ENCODE data around the gene OSBPL5. TPM values are rescaled to one million over a fixed set of nuclear protein-coding genes. Genes with fewer than 3 reads are reported as not detected.
A peak's percentile ranks its signal among the peaks of the same experiment; 100 is the strongest.

OSBPL5 gene
- total and polyA plus RNA-seq, 9 of the 15 experiments (the other 6 are each of a cell fraction or from before 2014, with no cell fraction given) = 0.06 to 14.8 (median 3.2) TPM

DNA sequence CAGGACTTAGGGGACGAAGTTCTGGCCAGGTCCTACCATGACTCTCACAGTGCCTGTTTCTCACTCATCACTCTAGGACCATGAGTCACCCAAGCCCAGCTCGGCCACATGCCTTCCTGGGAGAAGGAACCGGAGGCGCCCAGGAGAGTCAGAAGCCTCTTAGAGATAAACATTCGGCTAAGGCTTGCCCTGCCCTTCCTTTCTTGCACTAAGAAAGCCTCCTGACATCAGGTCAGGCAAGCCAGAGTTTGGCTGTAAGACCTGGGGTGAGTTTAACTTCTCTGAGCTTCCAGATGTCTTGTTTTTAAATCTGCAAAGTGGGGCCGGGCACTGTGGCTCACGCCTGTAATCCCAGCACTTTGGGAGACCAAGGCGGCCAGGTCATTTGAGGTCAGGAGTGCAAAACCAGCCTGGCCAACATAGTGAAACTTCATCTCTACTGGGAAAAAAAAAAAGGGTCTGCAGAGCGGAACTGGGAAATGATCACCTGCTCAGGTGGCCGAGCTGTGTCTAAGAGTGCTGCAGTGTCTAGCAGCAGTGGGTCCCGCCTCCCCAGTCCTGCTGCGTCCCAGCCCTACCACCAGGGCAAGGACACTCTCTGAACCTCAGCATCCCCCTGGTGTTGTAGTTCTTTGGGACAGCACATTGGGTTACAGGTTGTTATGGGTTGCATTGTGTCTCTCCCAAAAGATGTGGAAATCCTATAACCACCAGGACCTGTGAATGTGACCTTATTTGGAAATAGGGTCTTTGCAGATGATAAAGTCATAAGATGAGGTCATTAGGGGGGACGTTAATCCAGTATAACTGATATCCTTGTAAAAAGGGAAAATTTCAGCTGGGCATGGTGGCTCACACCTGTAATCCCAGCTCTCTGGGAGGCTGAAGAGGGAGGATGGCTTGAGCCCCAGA is 106.1 kb downstream of the OSBPL5 start (continued):
- TF ChIP-seq DMBX1 (CRISPR knock-in tag; IDR thresholded peaks at IDR 0.05; ENCODE audit: borderline replicate concordance) = peak; percentile 57; the same call in 1 of the 2 replicates
- TF ChIP-seq RBM14 (IDR thresholded peaks at IDR 0.05; ENCODE audit: borderline replicate concordance, insufficient read depth, low read depth, low read length) = no peak
- peak; percentile 26 for TF ChIP-seq TBP (optimal IDR thresholded peaks at IDR 0.05; ENCODE audit: low read depth, low read length)
- 0 out of 2 replicates have a peak, but pooled peaks have one; percentile 27 for TF ChIP-seq CREB1 (IDR thresholded peaks at IDR 0.05)
- TF ChIP-seq CREB1 (CRISPR knock-in tag; IDR thresholded peaks at IDR 0.05) = no peak
- peak; percentile 32; the same call in 1 of the 2 replicates for TF ChIP-seq GATA2 (CRISPR knock-in tag; IDR thresholded peaks at IDR 0.05)
- TF ChIP-seq, protein P1, sequence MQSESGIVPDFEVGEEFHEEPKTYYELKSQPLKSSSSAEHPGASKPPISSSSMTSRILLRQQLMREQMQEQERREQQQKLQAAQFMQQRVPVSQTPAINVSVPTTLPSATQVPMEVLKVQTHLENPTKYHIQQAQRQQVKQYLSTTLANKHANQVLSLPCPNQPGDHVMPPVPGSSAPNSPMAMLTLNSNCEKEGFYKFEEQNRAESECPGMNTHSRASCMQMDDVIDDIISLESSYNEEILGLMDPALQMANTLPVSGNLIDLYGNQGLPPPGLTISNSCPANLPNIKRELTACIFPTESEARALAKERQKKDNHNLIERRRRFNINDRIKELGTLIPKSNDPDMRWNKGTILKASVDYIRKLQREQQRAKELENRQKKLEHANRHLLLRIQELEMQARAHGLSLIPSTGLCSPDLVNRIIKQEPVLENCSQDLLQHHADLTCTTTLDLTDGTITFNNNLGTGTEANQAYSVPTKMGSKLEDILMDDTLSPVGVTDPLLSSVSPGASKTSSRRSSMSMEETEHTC (IDR thresholded peaks at IDR 0.05) = 0 out of 2 replicates have a peak, but pooled peaks have one; percentile 36
- TF ChIP-seq SMARCA4 (IDR thresholded peaks at IDR 0.05) = peak; percentile 82
- 0 out of 2 replicates have a peak, but pooled peaks have one; percentile 46 for TF ChIP-seq ZEB2 (IDR thresholded peaks at IDR 0.05)
- TF ChIP-seq NCOA1 (IDR thresholded peaks at IDR 0.05; ENCODE audit: low read depth) = 0 out of 2 replicates have a peak, but pooled peaks have one; percentile 24
- TF ChIP-seq TEAD1 (CRISPR knock-in tag; IDR thresholded peaks at IDR 0.05) = peak in 1 of 2 experiments; percentile 40; a peak in 1 of 4 replicates
- TF ChIP-seq RBBP5 (IDR thresholded peaks at IDR 0.05; ENCODE audit: borderline replicate concordance, insufficient read depth, low read length, poor library complexity, severe bottlenecking) = peak; percentile 80
- TF ChIP-seq TAF9B (IDR thresholded peaks at IDR 0.05; ENCODE audit: partially characterized antibody) = no peak
- TF ChIP-seq BHLHE40 (IDR thresholded peaks at IDR 0.05; ENCODE audit: low read length) = peak; percentile 39; the same call in 1 of the 2 replicates
- peak in 1 of 3 experiments; percentile 49 for TF ChIP-seq YY1 (IDR thresholded peaks at IDR 0.05; ENCODE audit: borderline replicate concordance in 1 of 3, control insufficient read depth in 1 of 3, extremely low read depth in 1 of 3, insufficient read depth in 3 of 3, insufficient read length in 1 of 3, insufficient replicate concordance in 2 of 3, low read depth in 1 of 3, low read length in 2 of 3)
- peak; percentile 55 for TF ChIP-seq ATF7 (IDR thresholded peaks at IDR 0.05)
- no peak for TF ChIP-seq PURB (CRISPR knock-in tag; IDR thresholded peaks at IDR 0.05; ENCODE audit: low read depth)
- no peak for TF ChIP-seq ZNF696 (CRISPR knock-in tag; conservative IDR thresholded peaks at IDR 0.05)
- TF ChIP-seq SRF (CRISPR knock-in tag; IDR thresholded peaks at IDR 0.05) = peak in 1 of 2 experiments; percentile 77; a peak in 2 of 4 replicates
- no peak for TF ChIP-seq MED1 (CRISPR knock-in tag; IDR thresholded peaks at IDR 0.05; ENCODE audit: borderline replicate concordance)
- peak; percentile 54 for TF ChIP-seq FOS (IDR thresholded peaks at IDR 0.05; ENCODE audit: extremely low read depth, insufficient read length)
- TF ChIP-seq TEAD4 (IDR thresholded peaks at IDR 0.05; ENCODE audit: low read length) = peak; percentile 45; the same call in 1 of the 2 replicates
- TF ChIP-seq TEAD4 (CRISPR knock-in tag; IDR thresholded peaks at IDR 0.05; ENCODE audit: borderline replicate concordance) = no peak
- peak; percentile 96 for TF ChIP-seq FOSL1 (tag; conservative IDR thresholded peaks at IDR 0.05)
- no peak for TF ChIP-seq HNRNPH1 (optimal IDR thresholded peaks at IDR 0.05; ENCODE audit: low read depth, low read length)
- 0 out of 4 replicates have a peak, but pooled peaks have one; percentile 31 to 32 for TF ChIP-seq NRF1 (conservative IDR thresholded peaks at IDR 0.05 in 1 of 2, IDR thresholded peaks at IDR 0.05 in 1 of 2)
- peak; percentile 55 for TF ChIP-seq CBFA2T3 (IDR thresholded peaks at IDR 0.05)
- no peak; the same call in 1 of the 2 replicates for TF ChIP-seq ZNF24 (IDR thresholded peaks at IDR 0.05)
